Sigmoid colon (tissue), 7 donors: ENCODE results near the gene ZFPM1. TPM values are rescaled to one million over a fixed set of nuclear protein-coding genes. Genes with fewer than 3 reads are reported as not detected.

Source experiments
- DNase-seq: peaks from one replicate; pipeline ENCODE4 v3.0.0-alpha.2; 2019
- H3K27ac ChIP-seq, 4 donors: fragments of 200-600 bp; sonication (generic); one replicate each; pipeline ENCODE4 v1.5.1; 2016 to 2019; ENCODE audit warnings: mild to moderate bottlenecking in 1 of 4
- H3K27me3 ChIP-seq, 3 donors: fragments of 200-600 bp; sonication (generic); one replicate each; pipeline ENCODE4 v1.5.1; 2019; ENCODE audit warnings: mild to moderate bottlenecking in 1 of 3
- H3K36me3 ChIP-seq, 4 donors: fragments of 200-600 bp; sonication (generic); one replicate each; pipeline ENCODE4 v1.5.1; 2016 to 2019
- H3K4me1 ChIP-seq, 4 donors: fragments of 200-600 bp; sonication (generic); one replicate each; pipeline ENCODE4 v1.5.1; 2017 to 2019
- H3K4me3 ChIP-seq, 4 donors: fragments of 200-600 bp; sonication (generic); one replicate each; pipeline ENCODE4 v1.5.1; 2017 to 2019; ENCODE audit warnings: mild to moderate bottlenecking in 2 of 4, moderate library complexity in 1 of 4
- H3K9me3 ChIP-seq, 4 donors: fragments of 200-600 bp in 3 of 4; sonication (generic) in 3 of 4; one replicate each; pipeline versions ENCODE4 v1.5.1 to v1.6.1; 2013 to 2019
- EP300 ChIP-seq, 4 donors: sonication (generic); formaldehyde crosslinking; IDR thresholded peaks; one replicate each; pipeline ENCODE4 v1.6.1; 2017; ENCODE audit warnings: antibody characterized with exemption in 4 of 4
- POLR2A ChIP-seq, 2 donors: fragments of 450-650 bp; IDR thresholded peaks; one replicate each; pipeline ENCODE4 v1.6.1; 2016; ENCODE audit warnings: antibody characterized with exemption in 2 of 2, mild to moderate bottlenecking in 2 of 2, moderate library complexity in 2 of 2
- POLR2AphosphoS5 ChIP-seq, 4 donors: sonication (generic); formaldehyde crosslinking; IDR thresholded peaks; one replicate each; pipeline ENCODE4 v1.6.1; 2017; ENCODE audit warnings: antibody characterized with exemption in 4 of 4
- WGBS, 2 donors: extraction: QIAGEN DNeasy Blood & Tissue Kit; methylation state at CpG; one replicate each; pipeline ENCODE4 v1.1.7; 2013; 5-methylcytosine and 5-hydroxymethylcytosine counted together
- intact Hi-C: fragments of 100-400 bp; cut with DNase I; formaldehyde crosslinking; loops from one replicate; pipeline ENCODE4 v1.15.1; 2023
- polyA plus RNA-seq, 3 donors: library from polyadenylated mRNA; stranded (reverse); fragments of 200-250 nt; gene quantifications; one replicate each; pipeline ENCODE4 v1.2.3, GENCODE V29; 2013
- total RNA-seq, 4 donors: library from RNA; depleted of rRNA; stranded (reverse); fragments of >200 nt; gene quantifications; one replicate each; pipeline ENCODE4 v1.1.0, GENCODE V29; 2016
- TF ChIP-seq, protein P1 (sequence below), 4 experiments: fragments of 450-650 bp in 3 of 4; fragments of 200-600 bp in 1 of 4; IDR thresholded peaks; one replicate each; pipeline ENCODE4 v1.5.1; 2016 to 2019; ENCODE audit warnings: antibody characterized with exemption in 4 of 4, mild to moderate bottlenecking in 3 of 4, moderate library complexity in 2 of 4
- donor health status: healthy with polysubstance abuse.
- donor health status: Bipolar disorder and iron deficiency.
- donor health status: healthy.

ZFPM1 gene
- total and polyA plus RNA-seq, 7 donors, result 0.27 to 3.7 (median 0.66) TPM

DNA sequence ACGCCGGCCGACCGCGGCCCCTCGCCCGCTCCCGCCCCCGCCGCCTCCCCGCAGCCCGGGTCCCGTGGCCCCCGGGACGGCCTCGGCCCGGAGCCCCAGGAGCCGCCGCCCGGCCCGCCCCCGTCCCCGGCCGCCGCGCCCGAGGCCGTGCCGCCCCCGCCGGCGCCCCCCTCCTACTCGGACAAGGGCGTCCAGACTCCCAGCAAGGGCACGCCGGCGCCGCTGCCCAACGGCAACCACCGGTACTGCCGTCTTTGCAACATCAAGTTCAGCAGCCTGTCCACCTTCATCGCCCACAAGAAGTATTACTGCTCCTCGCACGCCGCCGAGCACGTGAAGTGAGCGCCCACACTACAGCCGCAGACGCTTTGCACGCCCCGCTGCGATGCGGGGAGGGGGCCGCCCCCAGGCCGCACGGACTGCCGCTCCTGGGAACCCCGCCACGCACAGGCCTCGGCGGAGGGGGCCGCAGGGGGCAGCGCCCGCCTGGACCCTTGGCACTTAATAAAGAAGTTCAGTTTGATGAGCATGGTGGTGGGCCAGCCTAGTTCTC is 81.6 kb downstream of the ZFPM1 start:
- TF ChIP-seq POLR2AphosphoS5 (IDR thresholded peaks at IDR 0.05), result no peak
- TF ChIP-seq, protein P1, sequence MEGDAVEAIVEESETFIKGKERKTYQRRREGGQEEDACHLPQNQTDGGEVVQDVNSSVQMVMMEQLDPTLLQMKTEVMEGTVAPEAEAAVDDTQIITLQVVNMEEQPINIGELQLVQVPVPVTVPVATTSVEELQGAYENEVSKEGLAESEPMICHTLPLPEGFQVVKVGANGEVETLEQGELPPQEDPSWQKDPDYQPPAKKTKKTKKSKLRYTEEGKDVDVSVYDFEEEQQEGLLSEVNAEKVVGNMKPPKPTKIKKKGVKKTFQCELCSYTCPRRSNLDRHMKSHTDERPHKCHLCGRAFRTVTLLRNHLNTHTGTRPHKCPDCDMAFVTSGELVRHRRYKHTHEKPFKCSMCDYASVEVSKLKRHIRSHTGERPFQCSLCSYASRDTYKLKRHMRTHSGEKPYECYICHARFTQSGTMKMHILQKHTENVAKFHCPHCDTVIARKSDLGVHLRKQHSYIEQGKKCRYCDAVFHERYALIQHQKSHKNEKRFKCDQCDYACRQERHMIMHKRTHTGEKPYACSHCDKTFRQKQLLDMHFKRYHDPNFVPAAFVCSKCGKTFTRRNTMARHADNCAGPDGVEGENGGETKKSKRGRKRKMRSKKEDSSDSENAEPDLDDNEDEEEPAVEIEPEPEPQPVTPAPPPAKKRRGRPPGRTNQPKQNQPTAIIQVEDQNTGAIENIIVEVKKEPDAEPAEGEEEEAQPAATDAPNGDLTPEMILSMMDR (IDR thresholded peaks at IDR 0.05), result peak in 2 of 4 experiments; percentile 10 to 21
- Histone ChIP-seq H3K4me3 (peak overlapping the region; percentile 35 to 81 (median 80)), H3K27ac (peak overlapping the region; percentile 38 to 93 (median 68)), H3K4me1 (peaks cover 0 to 28% (median 24%) of the 10 kb centered on the region in 4 donors), H3K36me3 (peaks cover 0 to 3% (median 0%) of the 10 kb centered on the region in 4 donors), H3K27me3 (peaks cover 2 to 14% (median 7%) of the 10 kb centered on the region in 3 donors), H3K9me3 (no peaks in the 10 kb centered on the region)
- intact Hi-C loops, result loop anchor here (2.0 kb wide), 1 partner anchor 36 kb away; the partner anchor contains the start of gene ZC3H18
- no peak for DNase-seq
- WGBS, 2 donors, result 7 to 21% methylated on average over 65 of the region's 65 CpGs

DNA sequence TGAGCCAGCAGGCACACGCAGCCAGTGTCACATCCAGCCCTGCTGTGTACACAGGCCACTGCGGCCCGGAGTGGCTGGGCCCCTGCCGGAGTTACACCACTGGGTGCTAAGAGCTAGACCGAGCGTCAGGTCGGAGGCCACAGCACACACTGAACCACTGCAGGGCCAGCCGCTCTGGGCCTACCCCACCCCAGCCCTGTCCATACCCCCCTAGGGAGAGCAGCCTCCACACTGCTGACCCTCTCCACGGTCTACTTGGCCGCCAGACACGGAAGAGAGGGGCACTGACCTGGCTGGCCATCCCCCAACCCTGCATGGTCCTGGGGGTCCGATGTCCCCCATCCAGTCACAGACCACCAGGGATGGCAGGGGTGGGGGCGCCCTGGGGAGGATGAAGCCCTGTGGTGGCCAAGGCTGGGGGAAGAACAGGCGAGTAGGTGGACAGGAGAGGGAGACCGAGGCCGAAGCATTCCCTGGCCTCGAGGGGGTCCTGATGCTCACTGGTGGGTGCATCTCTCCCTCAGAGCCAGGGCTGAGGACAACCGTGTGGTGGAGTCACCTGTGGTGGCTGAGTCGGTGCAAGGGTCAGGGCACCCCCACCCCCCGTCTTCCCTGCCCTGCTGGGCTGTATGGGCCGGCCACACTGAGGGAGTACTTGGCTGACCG is 82.2 kb downstream of the ZFPM1 start:
- peak overlapping the region; percentile 35 to 81 (median 80) for H3K4me3 ChIP-seq
- peaks cover 9 to 20% (median 12%) of the 10 kb centered on the region in 3 donors for H3K27me3 ChIP-seq
- H3K36me3 ChIP-seq, result no peaks in the 10 kb centered on the region
- peaks cover 0 to 28% (median 24%) of the 10 kb centered on the region in 4 donors for H3K4me1 ChIP-seq
- peak overlapping the region; percentile 38 to 90 (median 60) for H3K27ac ChIP-seq
- DNase-seq, result no peak
- no peaks in the 10 kb centered on the region for H3K9me3 ChIP-seq
- intact Hi-C loops, result loop anchor here (2.0 kb wide), 1 partner anchor 35 kb away; the partner anchor contains the start of gene ZC3H18
- WGBS, 2 donors, result 75 to 89% methylated on average over 22 of the region's 22 CpGs
- TF ChIP-seq EP300 (IDR thresholded peaks at IDR 0.05) (no peak), POLR2AphosphoS5 (IDR thresholded peaks at IDR 0.05) (no peak), POLR2A (IDR thresholded peaks at IDR 0.05) (no peak)
- TF ChIP-seq, protein P1 (IDR thresholded peaks at IDR 0.05), result no peak

DNA sequence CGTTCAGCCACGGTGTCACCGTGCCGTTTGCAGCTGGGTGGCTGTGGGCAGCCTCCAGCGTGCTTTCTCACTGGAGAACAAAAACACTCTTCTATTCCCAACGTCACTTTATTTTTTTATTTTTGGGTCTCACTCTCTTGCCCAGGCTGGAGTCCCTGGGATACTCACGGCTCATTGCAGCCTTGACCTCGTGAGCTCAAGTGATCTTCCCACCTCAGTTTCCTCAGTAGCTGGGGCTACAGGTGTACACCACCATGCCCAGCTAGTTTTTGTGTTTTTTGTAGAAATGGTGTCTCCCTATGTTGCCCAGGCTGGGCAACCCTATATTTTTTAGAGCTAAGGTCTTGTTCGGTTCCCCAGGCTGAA is 82.8 kb downstream of the ZFPM1 start:
- H3K27me3 ChIP-seq, result peaks cover 14 to 25% (median 17%) of the 10 kb centered on the region in 3 donors
- peaks cover 0 to 28% (median 24%) of the 10 kb centered on the region in 4 donors for H3K4me1 ChIP-seq
- intact Hi-C loops, result loop anchor here (2.0 kb wide), 1 partner anchor 35 kb away; the partner anchor contains the start of gene ZC3H18
- H3K9me3 ChIP-seq, result no peaks in the 10 kb centered on the region
- WGBS, 2 donors, result 84 to 91% methylated on average over 9 of the region's 9 CpGs
- H3K36me3 ChIP-seq, result no peaks in the 10 kb centered on the region
- no peak overlapping the region for H3K27ac ChIP-seq
- TF ChIP-seq EP300 (IDR thresholded peaks at IDR 0.05) (no peak), POLR2AphosphoS5 (IDR thresholded peaks at IDR 0.05) (no peak), POLR2A (IDR thresholded peaks at IDR 0.05) (no peak)
- TF ChIP-seq, protein P1 (IDR thresholded peaks at IDR 0.05), result no peak
- no peak for DNase-seq
- no peak overlapping the region for H3K4me3 ChIP-seq

DNA sequence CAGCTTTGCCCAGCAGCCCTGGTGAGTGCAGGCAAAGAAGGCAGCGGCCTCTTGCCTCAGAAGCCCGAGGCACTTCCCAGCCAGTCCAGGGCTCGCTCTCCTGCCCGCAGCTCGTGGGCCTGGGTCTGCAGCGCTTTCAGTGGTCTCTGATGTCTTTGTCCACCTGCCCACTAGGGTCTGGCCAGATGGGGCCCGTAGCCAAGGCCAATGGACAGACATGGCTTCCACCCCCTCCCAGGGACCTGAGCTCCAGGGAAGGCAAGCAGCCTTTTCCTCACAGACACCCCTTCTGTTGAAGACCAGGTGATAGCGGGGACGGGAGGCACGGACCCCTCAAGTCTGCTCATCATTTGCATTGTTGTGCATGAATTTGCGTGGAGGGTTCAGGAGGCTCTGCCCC is 83.4 kb downstream of the ZFPM1 start:
- Histone ChIP-seq H3K36me3 (no peaks in the 10 kb centered on the region), H3K27me3 (peaks cover 17 to 32% (median 20%) of the 10 kb centered on the region in 3 donors), H3K27ac (no peak overlapping the region), H3K4me3 (no peak overlapping the region), H3K9me3 (no peaks in the 10 kb centered on the region), H3K4me1 (peaks cover 0 to 28% (median 24%) of the 10 kb centered on the region in 4 donors)
- no peak for DNase-seq
- intact Hi-C loops, result no loop called here
- TF ChIP-seq, protein P1 (IDR thresholded peaks at IDR 0.05), result no peak
- TF ChIP-seq EP300 (IDR thresholded peaks at IDR 0.05) (no peak), POLR2A (IDR thresholded peaks at IDR 0.05) (no peak), POLR2AphosphoS5 (IDR thresholded peaks at IDR 0.05) (no peak)
- 90 to 92% methylated on average over 11 of the region's 11 CpGs for WGBS, 2 donors
